ENCODE data around the gene CMC1.

DNA sequence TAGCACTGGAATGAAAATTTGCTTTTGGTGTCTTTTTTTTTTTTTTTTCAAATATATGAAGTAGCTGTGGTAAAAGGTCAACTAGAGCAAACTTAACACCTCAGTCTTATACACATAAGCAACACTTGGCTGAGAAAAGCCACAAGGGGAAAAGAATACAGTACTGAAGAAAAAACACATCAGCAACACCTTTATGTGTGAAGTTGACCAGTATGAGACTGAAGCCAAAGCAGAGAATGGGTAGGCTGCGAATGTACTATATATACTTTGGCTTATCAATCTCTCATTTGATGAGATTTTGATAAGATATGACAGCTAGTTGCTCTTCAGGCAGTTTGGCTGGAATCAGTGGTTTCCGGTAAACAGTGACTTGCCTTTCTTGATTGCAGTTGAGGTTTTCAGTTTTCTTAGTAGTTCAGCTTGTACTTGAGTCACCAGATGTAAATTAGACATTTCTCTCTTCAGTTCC is 85.1 kb downstream of the CMC1 start:
- TF ChIP-seq EZH2 (IDR thresholded peaks at IDR 0.05; ENCODE audit: insufficient read depth, poor library complexity, severe bottlenecking): no peak
- TF ChIP-seq EZH2phosphoT487 (IDR thresholded peaks at IDR 0.05; ENCODE audit: insufficient read depth, low read depth): no peak
